Astrocyte (in vitro differentiated cells and primary cell): ENCODE measurements around the gene ARL6IP4.

ENCODE experiments used
- EZH2 ChIP-seq: IDR thresholded peaks from 2 replicates; pipeline ENCODE4 v1.6.1; 2012; ENCODE audit warnings: mild to moderate bottlenecking, low read length, inconsistent platforms; ENCODE audit not compliant: insufficient read depth
- TF ChIP-seq, protein P1 (sequence below): IDR thresholded peaks from 2 replicates; pipeline ENCODE4 v1.5.1; 2011; ENCODE audit warnings: low read depth, mild to moderate bottlenecking, inconsistent platforms, low read length, moderate library complexity; ENCODE audit not compliant: insufficient read depth

DNA sequence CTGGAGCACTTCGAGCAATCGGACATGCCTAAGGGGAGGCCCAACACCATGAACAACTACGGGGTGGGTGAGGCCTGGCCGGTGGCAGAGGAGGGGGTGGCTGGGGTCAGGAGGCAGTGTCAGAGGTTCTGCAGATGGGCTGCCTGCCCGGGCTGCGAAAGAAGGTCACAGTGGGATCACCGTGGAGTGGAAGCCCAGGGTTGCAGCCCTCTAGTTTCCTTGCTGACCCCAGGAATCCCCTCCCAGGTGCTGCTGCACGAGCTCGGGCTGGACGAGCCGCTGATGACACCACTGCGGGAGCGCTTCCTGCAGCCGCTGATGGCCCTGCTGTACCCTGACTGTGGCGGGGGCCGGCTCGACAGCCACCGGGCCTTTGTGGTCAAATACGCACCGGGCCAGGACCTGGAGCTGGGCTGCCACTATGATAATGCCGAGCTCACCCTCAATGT, 1.9 kb upstream of the ARL6IP4 start:
- TF ChIP-seq, protein P1, sequence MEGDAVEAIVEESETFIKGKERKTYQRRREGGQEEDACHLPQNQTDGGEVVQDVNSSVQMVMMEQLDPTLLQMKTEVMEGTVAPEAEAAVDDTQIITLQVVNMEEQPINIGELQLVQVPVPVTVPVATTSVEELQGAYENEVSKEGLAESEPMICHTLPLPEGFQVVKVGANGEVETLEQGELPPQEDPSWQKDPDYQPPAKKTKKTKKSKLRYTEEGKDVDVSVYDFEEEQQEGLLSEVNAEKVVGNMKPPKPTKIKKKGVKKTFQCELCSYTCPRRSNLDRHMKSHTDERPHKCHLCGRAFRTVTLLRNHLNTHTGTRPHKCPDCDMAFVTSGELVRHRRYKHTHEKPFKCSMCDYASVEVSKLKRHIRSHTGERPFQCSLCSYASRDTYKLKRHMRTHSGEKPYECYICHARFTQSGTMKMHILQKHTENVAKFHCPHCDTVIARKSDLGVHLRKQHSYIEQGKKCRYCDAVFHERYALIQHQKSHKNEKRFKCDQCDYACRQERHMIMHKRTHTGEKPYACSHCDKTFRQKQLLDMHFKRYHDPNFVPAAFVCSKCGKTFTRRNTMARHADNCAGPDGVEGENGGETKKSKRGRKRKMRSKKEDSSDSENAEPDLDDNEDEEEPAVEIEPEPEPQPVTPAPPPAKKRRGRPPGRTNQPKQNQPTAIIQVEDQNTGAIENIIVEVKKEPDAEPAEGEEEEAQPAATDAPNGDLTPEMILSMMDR, result no peak
- no peak for TF ChIP-seq EZH2
